COLO668 (cell line): Measurements from ENCODE around the gene PLPP4.

ENCODE experiments used
- DNase-seq: peaks from one replicate; lab custom pipeline; 2025; ENCODE audit not compliant: unreplicated experiment; lab: John Stamatoyannopoulos, UW

Gene PLPP4

GRCh38 chr10:120516426-120516825, 59.4 kb downstream of the PLPP4 start:
- no peak for DNase-seq

GRCh38 chr10:120517196-120517595, 60.2 kb downstream of the PLPP4 start:
- no peak for DNase-seq

GRCh38 chr10:120517881-120518484, 61.0 kb downstream of the PLPP4 start:
- no peak for DNase-seq

GRCh38 chr10:120521880-120522279, 64.9 kb downstream of the PLPP4 start:
- DNase-seq = no peak

- DNase-seq = no peak
Observed at GRCh38 chr10:120527691-120528090, 70.7 kb downstream of the PLPP4 start.

- DNase-seq = no peak
Observed at GRCh38 chr10:120530699-120531098, 73.7 kb downstream of the PLPP4 start.

GRCh38 chr10:120538091-120538490, 81.1 kb downstream of the PLPP4 start:
- DNase-seq = no peak

GRCh38 chr10:120539076-120539475, 82.0 kb downstream of the PLPP4 start:
- DNase-seq = no peak

GRCh38 chr10:120540486-120540885, 83.5 kb downstream of the PLPP4 start:
- DNase-seq = no peak

GRCh38 chr10:120541984-120542383, 85.0 kb downstream of the PLPP4 start:
- no peak for DNase-seq

- DNase-seq = no peak
Observed at GRCh38 chr10:120542591-120542990, 85.6 kb downstream of the PLPP4 start.

- DNase-seq = no peak
Observed at GRCh38 chr10:120543291-120543690, 86.3 kb downstream of the PLPP4 start.

GRCh38 chr10:120548210-120548609, 91.2 kb downstream of the PLPP4 start:
- DNase-seq = no peak

- DNase-seq = no peak
Observed at GRCh38 chr10:120552262-120552661, 95.2 kb downstream of the PLPP4 start.

- DNase-seq = no peak
Observed at GRCh38 chr10:120553911-120554310, 96.9 kb downstream of the PLPP4 start.

- no peak for DNase-seq
Observed at GRCh38 chr10:120555436-120555835, 98.4 kb downstream of the PLPP4 start.

GRCh38 chr10:120555842-120556532, 99.0 kb downstream of the PLPP4 start:
- DNase-seq = no peak

GRCh38 chr10:120557311-120557710, 100.3 kb downstream of the PLPP4 start:
- DNase-seq = no peak

GRCh38 chr10:120559800-120560199, 102.8 kb downstream of the PLPP4 start:
- no peak for DNase-seq

GRCh38 chr10:120562956-120563355, 105.9 kb downstream of the PLPP4 start:
- no peak for DNase-seq

GRCh38 chr10:120570418-120570817, 113.4 kb downstream of the PLPP4 start:
- no peak for DNase-seq

- DNase-seq = no peak
Observed at GRCh38 chr10:120571266-120571665, 114.2 kb downstream of the PLPP4 start.

- DNase-seq = no peak
Observed at GRCh38 chr10:120572307-120572706, 115.3 kb downstream of the PLPP4 start.
